Measurements from ENCODE around the gene TBC1D1.

- TF ChIP-seq CTCF (IDR thresholded peaks at IDR 0.05; ENCODE audit: low read length) = no peak
- no peak for TF ChIP-seq EZH2 (IDR thresholded peaks at IDR 0.05; ENCODE audit: borderline replicate concordance, low read length)
Observed at GRCh38 chr4:38145033-38145678, 254.3 kb downstream of the TBC1D1 start.
